Measurements from ENCODE around the gene RGPD5. TPM values are rescaled to one million over a fixed set of nuclear protein-coding genes. Genes with fewer than 3 reads are reported as not detected.
"Not testable (repeated sequence)": the region's sequence is repeated elsewhere in the genome, so short reads cannot be mapped to it uniquely, and the experiment has no call there.

The RGPD5 gene
- total RNA-seq, 2 donors from 2014 or later = 176 to 218 TPM

- not testable (repeated sequence) for DNase-seq; H3K27ac Mint-ChIP-seq; H3K9me3 ChIP-seq (ENCODE audit: control insufficient read depth, low read length, poor library complexity, severe bottlenecking); H3K4me3 Mint-ChIP-seq; ATAC-seq; H3K27me3 Mint-ChIP-seq; H3K4me1 Mint-ChIP-seq; H3K36me3 Mint-ChIP-seq (ENCODE audit: low read depth)
Measured at GRCh38 chr2:109791530-109792279, 2.4 kb upstream of the RGPD5 start.

- not testable (repeated sequence) for DNase-seq; H3K27me3 Mint-ChIP-seq; H3K4me1 Mint-ChIP-seq; H3K36me3 Mint-ChIP-seq (ENCODE audit: low read depth); H3K4me3 Mint-ChIP-seq; H3K9me3 ChIP-seq (ENCODE audit: control insufficient read depth, low read length, poor library complexity, severe bottlenecking); ATAC-seq; H3K27ac Mint-ChIP-seq
Measured at GRCh38 chr2:109792659-109793058, 1.4 kb upstream of the RGPD5 start.

- not testable (repeated sequence) for H3K4me1 Mint-ChIP-seq; H3K36me3 Mint-ChIP-seq (ENCODE audit: low read depth); H3K9me3 ChIP-seq (ENCODE audit: control insufficient read depth, low read length, poor library complexity, severe bottlenecking); H3K4me3 Mint-ChIP-seq; DNase-seq; H3K27me3 Mint-ChIP-seq; H3K27ac Mint-ChIP-seq
- ATAC-seq = peak; percentile 88
Measured at GRCh38 chr2:109871129-109871751, 77.1 kb downstream of the RGPD5 start.

GRCh38 chr2:109876625-109877024 lies 82.5 kb downstream of the RGPD5 start:
- H3K4me3 Mint-ChIP-seq; H3K36me3 Mint-ChIP-seq (ENCODE audit: low read depth); ATAC-seq; DNase-seq; H3K4me1 Mint-ChIP-seq; H3K9me3 ChIP-seq (ENCODE audit: control insufficient read depth, low read length, poor library complexity, severe bottlenecking); H3K27me3 Mint-ChIP-seq; H3K27ac Mint-ChIP-seq: not testable (repeated sequence)

DNA sequence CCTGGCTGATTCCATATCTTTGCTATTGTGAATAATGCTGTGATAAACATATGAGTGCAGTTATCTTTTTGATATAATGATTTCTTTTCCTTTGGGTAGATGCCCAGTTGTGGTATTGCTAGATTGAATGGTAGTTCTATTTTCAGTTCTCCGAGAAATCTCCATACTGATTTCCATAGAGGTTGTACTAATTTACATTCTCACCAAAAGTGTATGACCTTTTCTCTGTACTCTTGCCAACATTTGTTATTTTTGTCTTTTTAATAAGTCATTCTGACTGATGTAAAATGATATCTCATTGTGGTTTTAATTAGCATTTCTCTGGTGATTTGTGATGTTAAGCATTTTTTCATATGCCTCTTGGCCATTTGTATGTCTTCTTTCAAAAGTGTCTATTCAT lies 88.0 kb downstream of the RGPD5 start:
- not testable (repeated sequence) for H3K9me3 ChIP-seq (ENCODE audit: control insufficient read depth, low read length, poor library complexity, severe bottlenecking); ATAC-seq; H3K27ac Mint-ChIP-seq; H3K27me3 Mint-ChIP-seq; H3K4me3 Mint-ChIP-seq; H3K4me1 Mint-ChIP-seq; H3K36me3 Mint-ChIP-seq (ENCODE audit: low read depth); DNase-seq

GRCh38 chr2:109888414-109888813 lies 94.3 kb downstream of the RGPD5 start:
- H3K27me3 Mint-ChIP-seq; H3K27ac Mint-ChIP-seq; H3K4me3 Mint-ChIP-seq; H3K4me1 Mint-ChIP-seq; ATAC-seq; H3K9me3 ChIP-seq (ENCODE audit: control insufficient read depth, low read length, poor library complexity, severe bottlenecking); DNase-seq; H3K36me3 Mint-ChIP-seq (ENCODE audit: low read depth): not testable (repeated sequence)

DNA sequence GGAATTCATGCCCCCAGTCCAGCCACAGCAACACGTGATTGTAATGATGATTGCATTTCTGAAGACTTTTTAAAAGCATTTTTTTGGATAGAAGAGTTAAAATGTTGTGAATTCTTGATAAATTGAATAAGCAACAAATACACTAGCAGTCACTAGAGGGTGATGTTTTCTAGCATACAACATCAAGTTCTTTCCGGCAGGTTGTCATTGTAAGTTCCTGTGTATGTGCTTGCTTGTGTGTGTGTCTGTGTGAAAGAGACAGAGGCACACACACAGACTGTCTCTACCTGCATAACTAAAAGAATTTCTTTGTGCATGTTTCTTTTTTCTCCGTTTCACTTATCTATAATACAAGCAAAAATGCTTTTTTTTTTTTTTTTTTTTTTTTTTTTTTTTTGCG lies 95.8 kb downstream of the RGPD5 start:
- ATAC-seq = peak; percentile 47
- H3K27ac Mint-ChIP-seq; DNase-seq; H3K4me1 Mint-ChIP-seq; H3K9me3 ChIP-seq (ENCODE audit: control insufficient read depth, low read length, poor library complexity, severe bottlenecking); H3K27me3 Mint-ChIP-seq; H3K36me3 Mint-ChIP-seq (ENCODE audit: low read depth); H3K4me3 Mint-ChIP-seq: not testable (repeated sequence)

- ATAC-seq; DNase-seq; H3K27ac Mint-ChIP-seq; H3K9me3 ChIP-seq (ENCODE audit: control insufficient read depth, low read length, poor library complexity, severe bottlenecking); H3K36me3 Mint-ChIP-seq (ENCODE audit: low read depth); H3K4me3 Mint-ChIP-seq; H3K27me3 Mint-ChIP-seq; H3K4me1 Mint-ChIP-seq: not testable (repeated sequence)
Measured at GRCh38 chr2:109891024-109891423, 96.9 kb downstream of the RGPD5 start.

DNA sequence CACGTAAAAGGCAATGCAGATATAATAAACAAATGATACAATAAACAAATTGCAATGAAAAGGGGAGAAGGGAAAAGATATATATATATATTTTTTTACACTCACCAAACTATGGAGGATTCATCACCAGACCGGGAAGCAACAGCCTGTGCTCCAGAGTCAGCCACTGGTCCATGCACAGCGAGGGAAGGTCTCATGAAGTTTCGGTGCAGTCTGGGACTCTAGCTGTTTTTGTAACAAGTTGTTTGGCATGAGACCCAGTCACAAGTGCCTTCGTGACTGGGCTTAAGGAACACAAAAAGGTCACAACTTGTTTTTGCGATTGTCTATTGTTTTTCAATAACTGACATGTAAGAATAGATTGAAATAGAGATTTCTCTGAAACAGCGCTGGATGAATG lies 99.6 kb downstream of the RGPD5 start:
- H3K9me3 ChIP-seq (ENCODE audit: control insufficient read depth, low read length, poor library complexity, severe bottlenecking); H3K27me3 Mint-ChIP-seq; H3K27ac Mint-ChIP-seq; DNase-seq; H3K4me3 Mint-ChIP-seq; H3K4me1 Mint-ChIP-seq; ATAC-seq; H3K36me3 Mint-ChIP-seq (ENCODE audit: low read depth): not testable (repeated sequence)

DNA sequence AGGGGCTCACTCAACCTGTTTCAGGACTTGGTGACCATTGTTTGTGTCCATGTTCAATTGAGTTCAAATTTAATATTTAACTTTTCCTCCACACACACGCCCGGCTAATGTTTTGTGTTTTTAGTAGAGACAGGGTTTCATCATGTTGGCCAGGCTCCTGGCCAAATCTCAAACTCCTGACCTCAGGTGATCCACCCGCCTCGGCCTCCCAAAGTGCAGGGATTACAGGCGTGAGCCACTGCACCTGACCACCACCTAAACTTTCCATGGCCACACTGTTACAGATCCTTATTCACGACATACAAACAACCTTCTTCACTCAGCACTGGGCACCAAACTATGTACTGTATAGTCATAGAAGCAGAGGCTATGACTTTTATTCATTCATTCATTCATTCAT lies 100.0 kb downstream of the RGPD5 start:
- not testable (repeated sequence) for H3K27me3 Mint-ChIP-seq; H3K4me1 Mint-ChIP-seq; H3K4me3 Mint-ChIP-seq; ATAC-seq; H3K27ac Mint-ChIP-seq; H3K36me3 Mint-ChIP-seq (ENCODE audit: low read depth); H3K9me3 ChIP-seq (ENCODE audit: control insufficient read depth, low read length, poor library complexity, severe bottlenecking); DNase-seq

GRCh38 chr2:109895090-109895869 lies 101.2 kb downstream of the RGPD5 start:
- not testable (repeated sequence) for H3K36me3 Mint-ChIP-seq (ENCODE audit: low read depth); H3K9me3 ChIP-seq (ENCODE audit: control insufficient read depth, low read length, poor library complexity, severe bottlenecking); DNase-seq; H3K4me1 Mint-ChIP-seq; H3K27me3 Mint-ChIP-seq; H3K27ac Mint-ChIP-seq; H3K4me3 Mint-ChIP-seq
- peak; percentile 81 for ATAC-seq

GRCh38 chr2:109896212-109896611 lies 102.1 kb downstream of the RGPD5 start:
- not testable (repeated sequence) for H3K4me3 Mint-ChIP-seq; H3K4me1 Mint-ChIP-seq; H3K9me3 ChIP-seq (ENCODE audit: control insufficient read depth, low read length, poor library complexity, severe bottlenecking); DNase-seq; H3K27me3 Mint-ChIP-seq; H3K36me3 Mint-ChIP-seq (ENCODE audit: low read depth); H3K27ac Mint-ChIP-seq
- peak; percentile 80 for ATAC-seq

- H3K27ac Mint-ChIP-seq; H3K4me3 Mint-ChIP-seq; H3K36me3 Mint-ChIP-seq (ENCODE audit: low read depth); DNase-seq; H3K4me1 Mint-ChIP-seq; H3K27me3 Mint-ChIP-seq; H3K9me3 ChIP-seq (ENCODE audit: control insufficient read depth, low read length, poor library complexity, severe bottlenecking); ATAC-seq: not testable (repeated sequence)
Measured at GRCh38 chr2:109897769-109898461, 103.8 kb downstream of the RGPD5 start.

Data from T-helper 17 cell (primary cell).